ENCODE results near the gene SOD2. TPM values are rescaled to one million over a fixed set of nuclear protein-coding genes. Genes with fewer than 3 reads are reported as not detected.
"Not testable (repeated sequence)": the region's sequence is repeated elsewhere in the genome, so short reads cannot be mapped to it uniquely, and the experiment has no call there.

Gene SOD2
- total RNA-seq, 1 donor from 2014 or later: 100 TPM

DNA sequence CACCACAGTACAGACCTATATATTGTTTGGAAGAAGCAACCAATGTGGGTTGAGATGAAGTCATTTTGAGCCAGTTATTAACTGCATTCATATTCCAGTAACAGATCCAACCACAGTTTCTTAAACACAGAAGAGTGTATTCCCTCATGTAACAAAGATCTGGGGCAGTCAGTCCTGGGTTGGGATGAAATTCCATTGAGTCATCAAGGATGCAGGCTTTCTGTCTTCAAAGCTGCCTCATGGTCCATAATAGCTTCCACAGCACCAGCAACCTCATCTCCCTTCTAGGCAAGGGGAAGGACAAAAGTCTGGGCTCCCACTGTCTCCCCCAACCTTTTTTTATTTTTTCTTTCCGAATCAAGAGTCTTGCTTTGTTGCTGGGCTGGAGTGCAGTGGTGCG, 2.9 kb upstream of the SOD2 start:
- H3K27ac Mint-ChIP-seq: no peak overlapping the region
- TF ChIP-seq CTCF (conservative IDR thresholded peaks at IDR 0.05): no peak
- peaks cover 4% of the 10 kb centered on the region for H3K36me3 Mint-ChIP-seq
- H3K27me3 Mint-ChIP-seq: no peaks in the 10 kb centered on the region
- H3K4me3 Mint-ChIP-seq: no peak overlapping the region
- H3K4me1 Mint-ChIP-seq (ENCODE audit: unreplicated experiment): peaks cover 20% of the 10 kb centered on the region
- H3K9me3 Mint-ChIP-seq: no peaks in the 10 kb centered on the region
- DNase-seq (ENCODE audit: extremely low spot score, unreplicated experiment): no peak

DNA sequence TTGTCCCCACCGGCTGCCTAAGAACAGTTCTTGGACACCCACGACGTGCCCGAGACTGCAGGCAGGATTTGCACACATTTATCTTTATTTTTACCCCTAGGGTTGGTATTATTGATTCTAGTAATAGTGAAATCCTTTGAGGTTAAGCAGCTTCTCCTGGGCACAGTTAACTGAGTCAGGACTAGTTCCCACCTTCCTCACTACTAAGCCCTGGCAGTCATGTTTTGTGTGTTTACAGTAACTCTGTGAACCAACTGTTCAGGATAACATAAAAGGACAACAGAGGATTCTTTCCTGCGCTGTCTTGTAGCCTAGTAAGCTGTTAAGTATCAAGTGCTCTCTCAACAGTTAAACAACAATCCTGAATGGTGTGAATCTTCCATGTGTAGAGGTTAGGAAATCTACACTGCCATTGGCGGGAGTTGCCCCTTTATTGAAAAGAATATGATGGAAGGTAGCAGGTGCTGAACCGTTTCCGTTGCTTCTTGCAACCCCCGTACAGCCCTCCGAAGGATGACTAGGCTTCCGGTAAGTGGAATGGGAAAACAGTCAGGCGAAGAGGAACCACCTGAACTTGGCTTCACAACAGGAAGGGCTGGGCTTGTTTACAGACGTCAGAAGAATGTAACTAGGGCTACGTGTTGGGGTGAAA, 979 bp upstream of the SOD2 start:
- H3K27ac Mint-ChIP-seq: peak overlapping the region; percentile 91
- H3K36me3 Mint-ChIP-seq: peaks cover 4% of the 10 kb centered on the region
- H3K4me3 Mint-ChIP-seq: peak overlapping the region; percentile 95
- H3K4me1 Mint-ChIP-seq (ENCODE audit: unreplicated experiment): peaks cover 21% of the 10 kb centered on the region
- H3K27me3 Mint-ChIP-seq: no peaks in the 10 kb centered on the region
- H3K9me3 Mint-ChIP-seq: no peaks in the 10 kb centered on the region
- no peak for DNase-seq (ENCODE audit: extremely low spot score, unreplicated experiment)
- TF ChIP-seq CTCF (conservative IDR thresholded peaks at IDR 0.05): no peak

- Mint-ChIP-seq H3K27me3 (no peaks in the 10 kb centered on the region), H3K36me3 (peaks cover 13% of the 10 kb centered on the region), H3K4me3 (peak overlapping the region; percentile 95), H3K4me1 (ENCODE audit: unreplicated experiment) (peaks cover 21% of the 10 kb centered on the region), H3K9me3 (no peaks in the 10 kb centered on the region), H3K27ac (peak overlapping the region; percentile 69)
- TF ChIP-seq CTCF (conservative IDR thresholded peaks at IDR 0.05): no peak
- peak; percentile 79 for DNase-seq (ENCODE audit: extremely low spot score, unreplicated experiment)
Observed at GRCh38 chr6:159692303-159693127, 526 bp downstream of the SOD2 start.

DNA sequence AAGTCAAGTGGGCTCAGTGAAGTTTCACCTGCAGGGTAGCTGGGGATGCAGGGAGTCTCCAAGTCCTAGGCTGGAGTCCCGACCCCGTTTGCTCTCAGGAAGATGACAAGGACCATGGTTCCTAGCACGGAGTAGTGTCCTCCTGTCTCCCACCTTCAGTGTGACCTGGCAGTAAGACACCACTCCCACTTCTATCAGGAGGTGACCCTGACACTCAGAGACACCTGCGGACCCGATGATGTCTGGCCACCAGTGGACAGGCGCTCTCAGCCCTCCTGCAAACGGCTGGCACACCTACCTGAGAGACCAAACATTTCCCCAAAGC, 1.1 kb downstream of the SOD2 start:
- H3K9me3 Mint-ChIP-seq: no peaks in the 10 kb centered on the region
- H3K27ac Mint-ChIP-seq: peak overlapping the region; percentile 69
- TF ChIP-seq CTCF (conservative IDR thresholded peaks at IDR 0.05): no peak
- no peak for DNase-seq (ENCODE audit: extremely low spot score, unreplicated experiment)
- H3K4me3 Mint-ChIP-seq: peak overlapping the region; percentile 93
- H3K4me1 Mint-ChIP-seq (ENCODE audit: unreplicated experiment): peaks cover 21% of the 10 kb centered on the region
- H3K27me3 Mint-ChIP-seq: no peaks in the 10 kb centered on the region
- H3K36me3 Mint-ChIP-seq: peaks cover 17% of the 10 kb centered on the region

- peak overlapping the region; percentile 54 for H3K27ac Mint-ChIP-seq
- peak overlapping the region; percentile 93 for H3K4me3 Mint-ChIP-seq
- H3K36me3 Mint-ChIP-seq: peaks cover 21% of the 10 kb centered on the region
- peaks cover 24% of the 10 kb centered on the region for H3K4me1 Mint-ChIP-seq (ENCODE audit: unreplicated experiment)
- peak; percentile 80 for TF ChIP-seq CTCF (conservative IDR thresholded peaks at IDR 0.05)
- no peaks in the 10 kb centered on the region for H3K27me3 Mint-ChIP-seq
- H3K9me3 Mint-ChIP-seq: no peaks in the 10 kb centered on the region
- DNase-seq (ENCODE audit: extremely low spot score, unreplicated experiment): no peak
Observed at GRCh38 chr6:159691133-159691962, 1.7 kb downstream of the SOD2 start.

GRCh38 chr6:159690135-159690534, 2.9 kb downstream of the SOD2 start:
- H3K36me3 Mint-ChIP-seq: peaks cover 25% of the 10 kb centered on the region

More at GRCh38 chr6:159690135-159690534, 2.9 kb downstream of the SOD2 start:
- H3K27ac Mint-ChIP-seq; H3K9me3 Mint-ChIP-seq; DNase-seq (ENCODE audit: extremely low spot score, unreplicated experiment); H3K27me3 Mint-ChIP-seq; H3K4me3 Mint-ChIP-seq: not testable (repeated sequence)
- H3K4me1 Mint-ChIP-seq (ENCODE audit: unreplicated experiment): peaks cover 24% of the 10 kb centered on the region

Measured in type B pancreatic cell (in vitro differentiated cells).